IPS-18a (cell line): Measurements from ENCODE around the gene ZNF366.

Experiments
- H3K27ac ChIP-seq: one replicate; pipeline ENCODE4 v1.5.1; 2013; ENCODE audit warnings: low read length
- H3K27me3 ChIP-seq: one replicate; pipeline ENCODE4 v1.6.1; 2013; ENCODE audit warnings: mild to moderate bottlenecking, low read length; ENCODE audit not compliant: control insufficient read depth, insufficient read depth
- H3K36me3 ChIP-seq: one replicate; pipeline ENCODE4 v1.6.1; 2013; ENCODE audit warnings: low read depth, low read length; ENCODE audit not compliant: control insufficient read depth
- H3K4me1 ChIP-seq: one replicate; pipeline ENCODE4 v1.6.1; 2013; ENCODE audit warnings: low read depth, low read length; ENCODE audit not compliant: control insufficient read depth
- H3K4me3 ChIP-seq: one replicate; pipeline ENCODE4 v1.5.1; 2013; ENCODE audit warnings: low read length
- H3K9ac ChIP-seq: one replicate; pipeline ENCODE4 v1.6.1; 2013; ENCODE audit warnings: mild to moderate bottlenecking, low read length, moderate library complexity
- H3K9me3 ChIP-seq: one replicate; pipeline ENCODE4 v1.6.1; 2013; ENCODE audit warnings: low read depth, low read length; ENCODE audit not compliant: control insufficient read depth

ZNF366 gene

DNA sequence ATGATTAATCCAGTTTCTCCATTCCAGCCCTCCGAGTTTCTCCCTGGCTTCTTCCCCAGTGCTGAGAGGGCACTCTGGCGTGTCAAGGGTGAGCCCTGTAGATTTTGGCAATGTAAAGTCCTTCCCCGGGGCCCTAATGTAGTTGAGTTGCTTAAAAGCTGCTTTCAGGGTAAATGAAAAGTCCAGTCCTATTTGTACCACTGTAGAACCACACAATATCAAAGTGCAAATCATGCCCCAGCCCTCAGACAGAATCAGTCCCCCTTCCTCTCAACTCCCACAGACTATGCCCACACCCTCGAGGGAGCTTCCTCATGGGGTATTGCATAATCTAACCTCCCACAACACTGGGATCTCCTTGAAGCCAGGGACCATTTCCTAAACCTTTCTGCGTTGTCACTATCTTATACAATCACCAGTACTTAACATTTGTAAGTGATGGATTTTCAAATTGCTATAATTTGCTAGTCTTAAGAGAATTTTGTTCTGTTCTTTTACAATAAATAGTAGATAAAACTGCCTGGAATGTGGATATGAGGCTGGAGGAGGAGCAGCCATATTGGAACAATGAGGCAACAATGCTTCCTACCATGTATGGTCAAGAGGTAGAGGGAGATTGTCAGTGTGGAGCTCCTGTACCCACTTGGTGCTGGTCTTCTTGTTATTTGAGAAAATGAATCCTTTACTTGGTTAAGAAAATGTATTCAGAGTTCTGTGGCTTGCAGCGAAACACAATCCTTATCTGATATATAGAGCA is 34.4 kb downstream of the ZNF366 start:
- H3K27me3 ChIP-seq = no peaks in the 10 kb centered on the region
- no peak overlapping the region for H3K27ac ChIP-seq
- no peaks in the 10 kb centered on the region for H3K36me3 ChIP-seq
- no peak overlapping the region for H3K9ac ChIP-seq
- no peaks in the 10 kb centered on the region for H3K9me3 ChIP-seq
- no peak overlapping the region for H3K4me3 ChIP-seq
- H3K4me1 ChIP-seq = no peaks in the 10 kb centered on the region

DNA sequence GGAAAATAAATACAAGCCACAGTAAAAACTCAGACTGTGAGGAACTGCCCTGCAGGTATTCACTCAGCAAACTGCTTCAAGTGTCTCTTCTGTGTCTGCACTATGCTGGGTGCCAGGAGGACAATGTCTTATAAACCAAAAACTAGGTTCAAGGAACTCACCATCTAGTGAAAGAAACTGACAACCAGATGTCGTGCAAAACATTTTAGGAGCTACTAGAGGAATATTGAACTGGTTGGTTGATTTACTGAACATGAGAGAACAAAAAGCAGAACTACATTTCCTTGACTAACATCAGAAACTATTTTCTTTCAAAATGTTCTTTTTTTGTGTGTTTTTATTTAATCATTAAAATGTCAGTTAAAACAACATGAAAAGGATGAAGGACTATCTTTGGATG is 35.2 kb downstream of the ZNF366 start:
- no peak overlapping the region for H3K4me3 ChIP-seq
- no peaks in the 10 kb centered on the region for H3K4me1 ChIP-seq
- H3K9ac ChIP-seq = no peak overlapping the region
- H3K27ac ChIP-seq = no peak overlapping the region
- H3K9me3 ChIP-seq = no peaks in the 10 kb centered on the region
- H3K36me3 ChIP-seq = no peaks in the 10 kb centered on the region
- no peaks in the 10 kb centered on the region for H3K27me3 ChIP-seq

DNA sequence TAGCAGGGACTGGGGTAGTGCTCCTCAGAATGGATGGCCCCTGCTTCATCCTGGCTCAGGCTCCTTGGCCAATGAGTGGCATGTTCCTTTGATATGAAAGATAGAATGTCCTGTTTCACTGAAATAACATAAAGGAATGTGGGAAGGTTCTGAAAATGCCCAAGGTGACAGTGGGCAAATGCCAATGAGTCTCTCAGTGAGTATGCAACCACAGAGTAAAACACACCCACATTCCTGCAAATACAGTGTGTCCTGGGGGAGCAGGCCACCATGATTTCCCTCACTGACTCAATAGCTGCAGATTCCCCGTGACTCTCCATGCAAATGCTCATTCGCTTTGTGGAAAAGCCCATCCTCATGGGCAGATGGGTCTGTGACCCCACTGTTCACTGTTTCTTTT is 36.4 kb downstream of the ZNF366 start:
- no peaks in the 10 kb centered on the region for H3K4me1 ChIP-seq

GRCh38 chr5:72468606-72469005 is 38.6 kb downstream of the ZNF366 start:
- H3K4me3 ChIP-seq = no peak overlapping the region
- no peaks in the 10 kb centered on the region for H3K9me3 ChIP-seq
- no peaks in the 10 kb centered on the region for H3K27me3 ChIP-seq
- no peaks in the 10 kb centered on the region for H3K4me1 ChIP-seq
- no peak overlapping the region for H3K9ac ChIP-seq
- no peak overlapping the region for H3K27ac ChIP-seq
- no peaks in the 10 kb centered on the region for H3K36me3 ChIP-seq

More for the DNA sequence above, 36.4 kb downstream of the ZNF366 start:
- no peaks in the 10 kb centered on the region for H3K27me3 ChIP-seq
- H3K9ac ChIP-seq = no peak overlapping the region
- H3K27ac ChIP-seq = no peak overlapping the region
- H3K9me3 ChIP-seq = no peaks in the 10 kb centered on the region
- no peak overlapping the region for H3K4me3 ChIP-seq
- no peaks in the 10 kb centered on the region for H3K36me3 ChIP-seq

- Histone ChIP-seq H3K9me3 (no peaks in the 10 kb centered on the region), H3K4me3 (no peak overlapping the region), H3K9ac (no peak overlapping the region), H3K4me1 (no peaks in the 10 kb centered on the region), H3K27me3 (no peaks in the 10 kb centered on the region), H3K27ac (no peak overlapping the region), H3K36me3 (no peaks in the 10 kb centered on the region)
Observed at GRCh38 chr5:72468024-72468423, 39.2 kb downstream of the ZNF366 start.

DNA sequence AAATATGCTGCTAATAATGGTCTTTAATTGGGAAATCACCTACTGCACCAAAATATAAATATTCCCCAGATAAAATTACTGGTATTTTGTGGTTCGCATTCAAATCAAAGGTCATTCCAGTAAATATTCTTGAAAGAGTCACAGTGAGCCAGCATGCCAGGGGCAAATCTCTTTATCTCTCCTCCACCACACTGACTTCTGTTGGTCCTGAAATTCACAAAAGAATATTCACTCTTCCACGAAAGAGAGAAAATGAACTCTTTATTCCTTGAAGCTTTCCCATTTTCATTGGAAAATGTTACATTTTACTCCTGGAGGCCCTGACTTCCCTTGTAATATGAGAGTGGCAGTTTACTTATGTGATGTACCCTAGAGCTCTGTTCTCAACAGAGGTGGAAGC is 39.7 kb downstream of the ZNF366 start:
- Histone ChIP-seq H3K4me1 (no peaks in the 10 kb centered on the region), H3K27ac (no peak overlapping the region), H3K4me3 (no peak overlapping the region), H3K27me3 (no peaks in the 10 kb centered on the region), H3K9me3 (no peaks in the 10 kb centered on the region), H3K9ac (no peak overlapping the region), H3K36me3 (no peaks in the 10 kb centered on the region)

GRCh38 chr5:72465601-72466563 is 41.3 kb downstream of the ZNF366 start:
- no peak overlapping the region for H3K9ac ChIP-seq
- H3K9me3 ChIP-seq = no peaks in the 10 kb centered on the region
- no peak overlapping the region for H3K27ac ChIP-seq
- no peaks in the 10 kb centered on the region for H3K4me1 ChIP-seq
- H3K27me3 ChIP-seq = no peaks in the 10 kb centered on the region
- H3K4me3 ChIP-seq = no peak overlapping the region
- no peaks in the 10 kb centered on the region for H3K36me3 ChIP-seq

GRCh38 chr5:72465066-72465465 is 42.1 kb downstream of the ZNF366 start:
- H3K4me3 ChIP-seq = no peak overlapping the region
- H3K4me1 ChIP-seq = no peaks in the 10 kb centered on the region
- H3K9me3 ChIP-seq = no peaks in the 10 kb centered on the region
- H3K27me3 ChIP-seq = no peaks in the 10 kb centered on the region
- H3K36me3 ChIP-seq = no peaks in the 10 kb centered on the region
- no peak overlapping the region for H3K9ac ChIP-seq
- H3K27ac ChIP-seq = no peak overlapping the region

- no peaks in the 10 kb centered on the region for H3K4me1 ChIP-seq
- no peak overlapping the region for H3K9ac ChIP-seq
- no peak overlapping the region for H3K27ac ChIP-seq
- no peaks in the 10 kb centered on the region for H3K36me3 ChIP-seq
- H3K9me3 ChIP-seq = no peaks in the 10 kb centered on the region
- H3K4me3 ChIP-seq = no peak overlapping the region
- H3K27me3 ChIP-seq = no peaks in the 10 kb centered on the region
Observed at GRCh38 chr5:72464071-72464470, 43.1 kb downstream of the ZNF366 start.

DNA sequence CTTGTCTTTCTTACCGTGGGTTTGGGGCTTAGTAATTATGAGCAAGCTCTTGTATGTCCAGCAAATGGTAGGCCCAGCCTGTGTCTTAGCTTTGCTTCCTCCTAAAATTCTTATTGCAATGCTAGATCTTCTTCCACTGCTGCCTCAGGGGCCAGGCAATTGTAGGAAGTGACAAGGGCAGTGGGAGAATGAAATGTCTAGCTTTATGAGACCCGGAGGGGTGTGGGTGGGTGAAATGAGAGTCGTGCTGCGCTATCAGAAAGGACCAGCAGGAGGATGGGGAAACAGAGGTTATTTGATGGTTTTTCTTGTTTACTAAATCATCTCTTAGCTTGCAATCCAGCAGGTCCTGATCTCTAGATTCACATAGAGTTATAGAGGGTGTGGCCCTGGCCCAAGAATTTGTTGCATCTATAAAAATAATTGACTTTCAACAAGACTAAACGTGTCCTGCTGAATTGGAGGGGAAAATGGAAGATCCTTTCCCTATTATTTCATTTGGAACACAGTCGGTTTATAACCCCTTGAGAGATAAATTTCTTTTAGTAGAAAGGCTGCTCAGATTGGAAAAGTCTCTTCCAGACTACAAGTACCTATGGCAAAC is 43.7 kb downstream of the ZNF366 start:
- H3K36me3 ChIP-seq = no peaks in the 10 kb centered on the region
- H3K27ac ChIP-seq = no peak overlapping the region
- H3K4me3 ChIP-seq = no peak overlapping the region
- H3K4me1 ChIP-seq = no peaks in the 10 kb centered on the region
- no peak overlapping the region for H3K9ac ChIP-seq
- H3K27me3 ChIP-seq = no peaks in the 10 kb centered on the region
- no peaks in the 10 kb centered on the region for H3K9me3 ChIP-seq

DNA sequence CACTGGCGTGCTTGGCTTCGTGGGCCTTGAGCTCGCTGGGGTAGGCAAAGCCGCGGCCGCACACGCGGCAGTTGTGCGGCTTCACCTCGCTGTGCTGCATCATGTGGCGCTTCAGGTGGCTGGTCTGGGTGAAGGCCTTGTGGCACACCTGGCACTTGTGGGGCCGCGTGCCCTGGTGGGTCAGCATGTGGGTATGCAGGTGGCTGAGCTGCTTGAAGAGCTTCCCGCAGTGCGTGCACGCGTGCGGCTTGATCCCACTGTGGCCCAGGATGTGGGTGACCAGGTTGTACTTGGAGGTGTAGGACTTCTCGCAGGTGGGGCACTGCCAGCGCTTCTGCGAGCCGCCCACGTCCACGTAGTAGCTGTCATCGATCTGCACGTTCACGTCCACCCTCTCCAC is 46.8 kb downstream of the ZNF366 start:
- Histone ChIP-seq H3K9me3 (no peaks in the 10 kb centered on the region), H3K9ac (no peak overlapping the region), H3K4me3 (no peak overlapping the region), H3K27ac (no peak overlapping the region), H3K27me3 (no peaks in the 10 kb centered on the region), H3K4me1 (no peaks in the 10 kb centered on the region), H3K36me3 (no peaks in the 10 kb centered on the region)
